ENCODE results near the gene VSIR. TPM values are rescaled to one million over a fixed set of nuclear protein-coding genes. Genes with fewer than 3 reads are reported as not detected.

VSIR gene
- total and polyA plus RNA-seq, 9 of the 15 experiments (the other 6 are each of a cell fraction or from before 2014, with no cell fraction given) = 0.14 to 20.5 (median 9.3) TPM

DNA sequence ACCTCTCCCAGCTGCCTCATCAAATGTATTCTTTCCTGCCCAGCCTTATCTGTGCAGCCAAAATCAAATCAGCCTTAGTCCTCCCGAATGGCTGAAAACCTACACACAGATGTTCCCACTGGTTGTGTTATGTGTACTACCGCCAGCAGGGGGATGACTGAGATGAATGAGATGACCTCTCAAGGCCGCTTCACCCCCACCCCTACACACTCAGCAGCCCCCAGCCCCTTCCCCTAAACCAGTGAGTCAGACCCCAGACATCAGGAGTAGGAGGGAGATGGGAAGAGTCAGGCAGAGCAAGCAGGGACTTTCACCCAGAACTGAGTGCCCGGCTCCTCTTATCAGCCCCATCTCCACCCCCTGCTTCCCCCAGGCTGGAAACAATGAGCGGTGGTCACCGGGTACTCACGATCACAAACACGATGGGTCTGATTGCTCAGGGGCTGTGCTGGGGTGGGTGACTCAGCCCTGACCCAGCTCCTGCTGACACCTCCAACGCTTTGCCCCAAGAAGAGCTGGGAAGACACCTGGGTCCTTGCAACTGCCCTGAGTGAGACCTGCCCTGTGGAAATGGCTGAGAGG, 47.2 kb downstream of the VSIR start (continued):
- TF ChIP-seq, protein P1, sequence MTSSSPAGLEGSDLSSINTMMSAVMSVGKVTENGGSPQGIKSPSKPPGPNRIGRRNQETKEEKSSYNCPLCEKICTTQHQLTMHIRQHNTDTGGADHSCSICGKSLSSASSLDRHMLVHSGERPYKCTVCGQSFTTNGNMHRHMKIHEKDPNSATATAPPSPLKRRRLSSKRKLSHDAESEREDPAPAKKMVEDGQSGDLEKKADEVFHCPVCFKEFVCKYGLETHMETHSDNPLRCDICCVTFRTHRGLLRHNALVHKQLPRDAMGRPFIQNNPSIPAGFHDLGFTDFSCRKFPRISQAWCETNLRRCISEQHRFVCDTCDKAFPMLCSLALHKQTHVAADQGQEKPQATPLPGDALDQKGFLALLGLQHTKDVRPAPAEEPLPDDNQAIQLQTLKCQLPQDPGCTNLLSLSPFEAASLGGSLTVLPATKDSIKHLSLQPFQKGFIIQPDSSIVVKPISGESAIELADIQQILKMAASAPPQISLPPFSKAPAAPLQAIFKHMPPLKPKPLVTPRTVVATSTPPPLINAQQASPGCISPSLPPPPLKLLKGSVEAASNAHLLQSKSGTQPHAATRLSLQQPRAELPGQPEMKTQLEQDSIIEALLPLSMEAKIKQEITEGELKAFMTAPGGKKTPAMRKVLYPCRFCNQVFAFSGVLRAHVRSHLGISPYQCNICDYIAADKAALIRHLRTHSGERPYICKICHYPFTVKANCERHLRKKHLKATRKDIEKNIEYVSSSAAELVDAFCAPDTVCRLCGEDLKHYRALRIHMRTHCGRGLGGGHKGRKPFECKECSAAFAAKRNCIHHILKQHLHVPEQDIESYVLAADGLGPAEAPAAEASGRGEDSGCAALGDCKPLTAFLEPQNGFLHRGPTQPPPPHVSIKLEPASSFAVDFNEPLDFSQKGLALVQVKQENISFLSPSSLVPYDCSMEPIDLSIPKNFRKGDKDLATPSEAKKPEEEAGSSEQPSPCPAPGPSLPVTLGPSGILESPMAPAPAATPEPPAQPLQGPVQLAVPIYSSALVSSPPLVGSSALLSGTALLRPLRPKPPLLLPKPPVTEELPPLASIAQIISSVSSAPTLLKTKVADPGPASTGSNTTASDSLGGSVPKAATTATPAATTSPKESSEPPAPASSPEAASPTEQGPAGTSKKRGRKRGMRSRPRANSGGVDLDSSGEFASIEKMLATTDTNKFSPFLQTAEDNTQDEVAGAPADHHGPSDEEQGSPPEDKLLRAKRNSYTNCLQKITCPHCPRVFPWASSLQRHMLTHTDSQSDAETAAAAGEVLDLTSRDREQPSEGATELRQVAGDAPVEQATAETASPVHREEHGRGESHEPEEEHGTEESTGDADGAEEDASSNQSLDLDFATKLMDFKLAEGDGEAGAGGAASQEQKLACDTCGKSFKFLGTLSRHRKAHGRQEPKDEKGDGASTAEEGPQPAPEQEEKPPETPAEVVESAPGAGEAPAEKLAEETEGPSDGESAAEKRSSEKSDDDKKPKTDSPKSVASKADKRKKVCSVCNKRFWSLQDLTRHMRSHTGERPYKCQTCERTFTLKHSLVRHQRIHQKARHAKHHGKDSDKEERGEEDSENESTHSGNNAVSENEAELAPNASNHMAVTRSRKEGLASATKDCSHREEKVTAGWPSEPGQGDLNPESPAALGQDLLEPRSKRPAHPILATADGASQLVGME (CRISPR knock-in tag; IDR thresholded peaks at IDR 0.05) = no peak
- no peak for TF ChIP-seq NR1H2 (CRISPR knock-in tag; IDR thresholded peaks at IDR 0.05)

DNA sequence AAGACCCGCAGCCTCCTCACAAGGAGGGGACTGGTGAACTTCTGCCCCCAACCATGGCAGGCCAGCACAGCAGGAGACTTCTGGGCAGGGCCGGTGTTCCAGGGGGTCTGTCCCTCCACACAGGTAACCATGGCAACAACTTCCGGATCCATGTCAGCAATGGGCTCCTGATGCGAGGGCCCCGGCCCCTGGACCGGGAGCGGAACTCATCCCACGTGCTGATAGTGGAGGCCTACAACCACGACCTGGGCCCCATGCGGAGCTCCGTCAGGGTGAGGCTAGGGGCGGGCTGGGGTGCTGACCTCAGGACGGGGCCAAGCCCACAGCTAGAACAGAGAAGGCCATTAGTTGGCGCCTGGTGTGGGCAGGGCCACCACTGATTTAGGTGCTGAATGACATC, 48.1 kb downstream of the VSIR start:
- Histone ChIP-seq H3K36me3 (ENCODE audit: control insufficient read depth, insufficient read depth, low read length) (no peaks in the 10 kb centered on the region), H3K27me3 (ENCODE audit: control insufficient read depth in 2 of 2, insufficient read depth in 2 of 2, low read length in 2 of 2) (no peaks in the 10 kb centered on the region), H3K9me1 (ENCODE audit: control insufficient read depth, insufficient read depth, low read length) (no peaks in the 10 kb centered on the region), H2AFZ (ENCODE audit: low read depth, low read length) (no peak overlapping the region), H4K20me1 (replicated peaks; ENCODE audit: control insufficient read depth, insufficient read depth, low read length) (no peaks in the 10 kb centered on the region), H3K27ac (ENCODE audit: extremely low read depth, low read depth, low read length) (no peak overlapping the region), H3K4me2 (ENCODE audit: insufficient read depth, low read length) (no peak overlapping the region), H3K9me3 (replicated peaks; ENCODE audit: control insufficient read depth, insufficient read depth, low read depth, low read length) (no peaks in the 10 kb centered on the region), H3K79me2 (ENCODE audit: control insufficient read depth, insufficient read depth, low read length) (no peaks in the 10 kb centered on the region), H3K4me1 (replicated peaks in 1 of 2; ENCODE audit: control insufficient read depth in 2 of 2, insufficient read depth in 2 of 2, low read length in 2 of 2) (peaks cover 31 to 49% of the 10 kb centered on the region in 2 experiments), H3K9ac (ENCODE audit: insufficient read depth in 1 of 2, low read depth in 2 of 2, low read length in 2 of 2) (peak overlapping the region in 1 of 2 experiments; percentile 24; a peak in 1 of 4 replicates), H3K4me3 (no peak overlapping the region)
- WGBS (ENCODE audit: insufficient coverage, low coverage, missing lambda C conversion rate) = 58% methylated on average over 14 of the region's 14 CpGs
- no peak for FAIRE-seq
- ATAC-seq = no peak
- BruUV-seq (replicated peaks) = no TSS peak
- ChIA-PET POLR2A (interaction anchor here (0.8 to 2.2 kb wide), 6 partner anchors 12 to 158 kb away, joined by 3 to 6 read pairs (median 3); no protein-coding TSS in a partner anchor), CTCF (ENCODE audit: low intra/inter-chr PET ratio) (interaction anchor here (0.9 kb wide), 1 partner anchor 172 kb away, joined by 3 read pairs; no protein-coding TSS in a partner anchor)
- intact Hi-C loops (cut with micrococcal nuclease) (no loop called here), in situ Hi-C loops (cut with MboI) (no loop called here)
- DNase-seq (ENCODE audit: extremely low read depth in 1 of 4, low spot score in 3 of 4) = no peak
- TF ChIP-seq HDAC3 (IDR thresholded peaks at IDR 0.05; ENCODE audit: borderline replicate concordance, partially characterized antibody) = no peak
- peak; percentile 87 for TF ChIP-seq RFX1 (IDR thresholded peaks at IDR 0.05)
